ENCODE measurements around the gene GMEB2. TPM values are rescaled to one million over a fixed set of nuclear protein-coding genes. Genes with fewer than 3 reads are reported as not detected.
A peak's percentile ranks its signal among the peaks of the same experiment; 100 is the strongest.
"Not testable (repeated sequence)": the region's sequence is repeated elsewhere in the genome, so short reads cannot be mapped to it uniquely, and the experiment has no call there.

GMEB2 gene
- total RNA-seq, 3 donors from 2014 or later (not counting 1 experiment from before 2014, with no cell fraction given), result 11.7 to 15.1 (median 14.6) TPM

DNA sequence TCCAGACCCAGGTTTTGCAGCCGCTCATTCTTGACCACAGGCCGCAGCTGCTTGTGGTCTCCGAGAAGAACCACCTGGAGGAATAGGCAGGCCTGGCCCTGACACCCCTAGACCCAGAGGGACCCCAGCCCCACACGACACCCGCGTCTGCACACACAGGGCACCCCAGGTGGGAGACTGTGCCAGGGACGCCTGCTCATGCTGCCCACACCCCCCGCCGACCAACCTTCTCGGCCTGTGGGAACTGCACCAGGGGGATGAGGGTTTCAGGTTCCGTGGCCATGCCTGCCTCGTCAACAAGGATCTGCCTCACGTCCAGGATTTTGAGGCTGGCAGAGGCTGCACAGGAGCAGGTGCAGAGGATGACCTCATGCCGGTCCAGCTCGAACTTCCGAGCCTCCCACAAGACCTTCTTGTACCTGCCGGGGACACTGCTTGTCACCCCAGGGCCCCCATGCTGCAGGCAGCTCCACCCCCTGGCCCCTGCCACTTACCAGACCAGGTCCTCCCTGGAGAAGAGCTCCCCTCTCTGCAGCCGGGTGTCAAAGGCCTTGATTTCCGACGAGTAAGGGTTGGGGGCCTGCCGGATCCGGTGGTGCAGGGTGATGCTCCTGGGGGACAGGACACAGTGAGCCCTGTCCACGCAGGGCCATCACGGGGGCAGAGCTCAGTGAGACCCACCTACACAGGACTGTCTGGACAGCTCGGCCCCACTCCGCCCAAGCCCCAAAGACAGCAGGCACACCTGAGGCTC lies 65.9 kb downstream of the GMEB2 start:
- no peak for DNase-seq
- WGBS (ENCODE audit: insufficient coverage), result 96% methylated on average over 26 of the region's 26 CpGs
- TF ChIP-seq, protein P1, sequence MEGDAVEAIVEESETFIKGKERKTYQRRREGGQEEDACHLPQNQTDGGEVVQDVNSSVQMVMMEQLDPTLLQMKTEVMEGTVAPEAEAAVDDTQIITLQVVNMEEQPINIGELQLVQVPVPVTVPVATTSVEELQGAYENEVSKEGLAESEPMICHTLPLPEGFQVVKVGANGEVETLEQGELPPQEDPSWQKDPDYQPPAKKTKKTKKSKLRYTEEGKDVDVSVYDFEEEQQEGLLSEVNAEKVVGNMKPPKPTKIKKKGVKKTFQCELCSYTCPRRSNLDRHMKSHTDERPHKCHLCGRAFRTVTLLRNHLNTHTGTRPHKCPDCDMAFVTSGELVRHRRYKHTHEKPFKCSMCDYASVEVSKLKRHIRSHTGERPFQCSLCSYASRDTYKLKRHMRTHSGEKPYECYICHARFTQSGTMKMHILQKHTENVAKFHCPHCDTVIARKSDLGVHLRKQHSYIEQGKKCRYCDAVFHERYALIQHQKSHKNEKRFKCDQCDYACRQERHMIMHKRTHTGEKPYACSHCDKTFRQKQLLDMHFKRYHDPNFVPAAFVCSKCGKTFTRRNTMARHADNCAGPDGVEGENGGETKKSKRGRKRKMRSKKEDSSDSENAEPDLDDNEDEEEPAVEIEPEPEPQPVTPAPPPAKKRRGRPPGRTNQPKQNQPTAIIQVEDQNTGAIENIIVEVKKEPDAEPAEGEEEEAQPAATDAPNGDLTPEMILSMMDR (IDR thresholded peaks at IDR 0.05), result no peak
- peaks cover 0 to 7% of the 10 kb centered on the region in 2 donors for H3K4me1 Mint-ChIP-seq
- H3K4me3 Mint-ChIP-seq, result no peak overlapping the region
- H3K9me3 Mint-ChIP-seq, result no peaks in the 10 kb centered on the region
- Histone ChIP-seq H3K36me3 (ENCODE audit: control insufficient read depth, insufficient read depth, low read length) (peaks cover 34% of the 10 kb centered on the region), H3K9me3 (ENCODE audit: control insufficient read depth, insufficient read depth, low read length) (no peaks in the 10 kb centered on the region), H3K27ac (ENCODE audit: low read length) (no peak overlapping the region), H3K4me1 (ENCODE audit: control insufficient read depth, insufficient read depth, low read length) (no peaks in the 10 kb centered on the region), H3K27me3 (ENCODE audit: control insufficient read depth, insufficient read depth, low read length) (no peaks in the 10 kb centered on the region), H3K4me3 (ENCODE audit: low read length) (no peak overlapping the region)
- H3K36me3 Mint-ChIP-seq, result no peaks in the 10 kb centered on the region
- no peak for ATAC-seq
- intact Hi-C loops (cut with micrococcal nuclease), result no loop called here
- no peak overlapping the region for H3K27ac Mint-ChIP-seq
- no peaks in the 10 kb centered on the region for H3K27me3 Mint-ChIP-seq (ENCODE audit: low read depth in 2 of 2)

DNA sequence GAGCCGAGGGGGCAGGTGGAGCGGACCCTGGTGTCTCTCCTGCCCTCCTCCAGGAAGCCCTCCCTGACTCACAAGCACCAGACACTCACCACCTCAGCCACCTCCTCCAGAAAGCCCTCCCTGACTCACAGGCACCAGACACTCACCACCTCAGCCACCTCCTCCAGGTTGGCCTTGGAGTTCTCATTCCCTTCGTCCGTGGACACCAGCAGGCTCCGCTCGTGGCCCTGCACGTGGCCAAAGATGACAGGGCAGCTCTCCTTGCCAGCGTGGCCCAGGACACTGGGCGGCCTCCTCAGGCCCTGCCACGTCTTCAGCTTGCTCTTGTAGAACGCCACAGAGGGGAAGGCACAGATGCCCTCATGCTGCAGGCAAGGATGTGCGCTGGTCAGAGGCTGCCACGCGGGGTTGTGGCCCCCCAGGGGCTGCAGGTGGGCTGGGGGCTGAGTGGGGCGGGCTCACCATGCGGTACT lies 66.5 kb downstream of the GMEB2 start:
- DNase-seq (no peak), ATAC-seq (no peak)
- TF ChIP-seq, protein P1 (IDR thresholded peaks at IDR 0.05), result no peak
- H3K4me3 Mint-ChIP-seq, result no peak overlapping the region
- no peaks in the 10 kb centered on the region for H3K4me1 ChIP-seq (ENCODE audit: control insufficient read depth, insufficient read depth, low read length)
- WGBS (ENCODE audit: insufficient coverage), result 97% methylated on average over 16 of the region's 16 CpGs
- no peaks in the 10 kb centered on the region for H3K9me3 ChIP-seq (ENCODE audit: control insufficient read depth, insufficient read depth, low read length)
- H3K9me3 Mint-ChIP-seq, result no peaks in the 10 kb centered on the region
- H3K36me3 ChIP-seq (ENCODE audit: control insufficient read depth, insufficient read depth, low read length), result peaks cover 34% of the 10 kb centered on the region
- intact Hi-C loops (cut with micrococcal nuclease), result no loop called here
- H3K4me1 Mint-ChIP-seq, result peaks cover 0 to 7% of the 10 kb centered on the region in 2 donors
- no peak overlapping the region for H3K27ac ChIP-seq (ENCODE audit: low read length)
- H3K27me3 Mint-ChIP-seq (ENCODE audit: low read depth in 2 of 2), result no peaks in the 10 kb centered on the region
- H3K27me3 ChIP-seq (ENCODE audit: control insufficient read depth, insufficient read depth, low read length), result no peaks in the 10 kb centered on the region
- no peak overlapping the region for H3K4me3 ChIP-seq (ENCODE audit: low read length)
- no peaks in the 10 kb centered on the region for H3K36me3 Mint-ChIP-seq
- H3K27ac Mint-ChIP-seq, result peak overlapping the region in 1 of 2 donors; percentile 44

DNA sequence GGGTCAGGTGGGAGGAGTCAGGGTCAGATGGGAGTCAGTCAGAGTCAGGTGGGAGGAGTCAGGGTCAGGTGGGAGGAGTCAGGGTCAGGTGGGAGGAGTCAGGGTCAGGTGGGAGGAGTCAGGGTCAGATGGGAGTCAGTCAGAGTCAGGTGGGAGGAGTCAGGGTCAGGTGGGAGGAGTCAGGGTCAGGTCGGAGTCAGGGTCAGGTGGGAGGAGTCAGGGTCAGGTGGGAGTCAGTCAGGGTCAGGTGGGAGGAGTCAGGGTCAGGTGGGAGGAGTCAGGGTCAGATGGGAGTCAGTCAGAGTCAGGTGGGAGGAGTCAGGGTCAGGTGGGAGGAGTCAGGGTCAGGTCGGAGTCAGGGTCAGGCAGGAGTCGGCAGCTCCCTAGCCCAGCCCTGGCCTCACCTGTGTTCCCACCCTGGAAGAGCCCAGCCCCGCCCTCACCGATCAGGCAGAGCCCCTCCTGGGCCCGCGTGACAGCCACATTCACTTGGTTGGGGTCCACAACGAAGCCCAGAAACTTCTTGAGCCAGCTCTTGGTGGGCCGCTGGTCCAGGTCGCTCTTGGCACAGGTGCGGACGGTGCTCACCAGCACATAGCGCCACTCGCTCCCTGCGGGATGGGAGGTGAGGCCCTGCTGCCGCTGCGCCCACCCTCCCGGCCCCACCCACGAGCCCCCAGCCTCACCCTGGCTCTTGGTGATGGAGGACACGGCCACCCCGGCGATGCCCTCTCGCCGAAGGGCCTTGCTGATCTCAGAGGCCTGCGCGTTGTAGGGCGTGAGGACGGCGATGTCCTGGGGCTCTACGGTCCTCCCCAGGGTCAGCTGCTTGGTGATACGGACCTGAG lies 67.2 kb downstream of the GMEB2 start:
- H3K27me3 Mint-ChIP-seq (ENCODE audit: low read depth in 2 of 2); H3K27ac ChIP-seq (ENCODE audit: low read length); H3K36me3 Mint-ChIP-seq; intact Hi-C loops (cut with micrococcal nuclease); H3K4me3 ChIP-seq (ENCODE audit: low read length); H3K4me1 ChIP-seq (ENCODE audit: control insufficient read depth, insufficient read depth, low read length); H3K4me3 Mint-ChIP-seq; H3K9me3 Mint-ChIP-seq; H3K9me3 ChIP-seq (ENCODE audit: control insufficient read depth, insufficient read depth, low read length); H3K4me1 Mint-ChIP-seq; H3K27me3 ChIP-seq (ENCODE audit: control insufficient read depth, insufficient read depth, low read length); DNase-seq: not testable (repeated sequence)
- ATAC-seq, result peak in 1 of 3 donors; percentile 22
- WGBS (ENCODE audit: insufficient coverage), result 96% methylated on average over 31 of the region's 31 CpGs
- peaks cover 32% of the 10 kb centered on the region for H3K36me3 ChIP-seq (ENCODE audit: control insufficient read depth, insufficient read depth, low read length)
- peak overlapping the region in 1 of 2 donors; percentile 57 for H3K27ac Mint-ChIP-seq

All from natural killer cell (primary cell).